IPS-15b (cell line): ENCODE results near the gene MEIS2.

Source experiments
- H3K27me3 ChIP-seq: one replicate; pipeline ENCODE4 v1.6.1; 2013; ENCODE audit warnings: low read length; ENCODE audit not compliant: control insufficient read depth, insufficient read depth
- H3K36me3 ChIP-seq: one replicate; pipeline ENCODE4 v1.6.1; 2013; ENCODE audit warnings: low read length; ENCODE audit not compliant: control insufficient read depth, insufficient read depth
- H3K4me1 ChIP-seq: one replicate; pipeline ENCODE4 v1.6.1; 2013; ENCODE audit warnings: mild to moderate bottlenecking, low read length; ENCODE audit not compliant: control insufficient read depth, insufficient read depth
- H3K4me3 ChIP-seq: one replicate; pipeline ENCODE4 v1.5.1; 2013; ENCODE audit warnings: low read depth, low read length
- H3K9ac ChIP-seq: one replicate; pipeline ENCODE4 v1.6.1; 2013; ENCODE audit warnings: low read depth, mild to moderate bottlenecking, low read length
- H3K9me3 ChIP-seq: one replicate; pipeline ENCODE4 v1.6.1; 2013; ENCODE audit warnings: mild to moderate bottlenecking, low read length; ENCODE audit not compliant: control insufficient read depth, insufficient read depth

MEIS2 gene

DNA sequence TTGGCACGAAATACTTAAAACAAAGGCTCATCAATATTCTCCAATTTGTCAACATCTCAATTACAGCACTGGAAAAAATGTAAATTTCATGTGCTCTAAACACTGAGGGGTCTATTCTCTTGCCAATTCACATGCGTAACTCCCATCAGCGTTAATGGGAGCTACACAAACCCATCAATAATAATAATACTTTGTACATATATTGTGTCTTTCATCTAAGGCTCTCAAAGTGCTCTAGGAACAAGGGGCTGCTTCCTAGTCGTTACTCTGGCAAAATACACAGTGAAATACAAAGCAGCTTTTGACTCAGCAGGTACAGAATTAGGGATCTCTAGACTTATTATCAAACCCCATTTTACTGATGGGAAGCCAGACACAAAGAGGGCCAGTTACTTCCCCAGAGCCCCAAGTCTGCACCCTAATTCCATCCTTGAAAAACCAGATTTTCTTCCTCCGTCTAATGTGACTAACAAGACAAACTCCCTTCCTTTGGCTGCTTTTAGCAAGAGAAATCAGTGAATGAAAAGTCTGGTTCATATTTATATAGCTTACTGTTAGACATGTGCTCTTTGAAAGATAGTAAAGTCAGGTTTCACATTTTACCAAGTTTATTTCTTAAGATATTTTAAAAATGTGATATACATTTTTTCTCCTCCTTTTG is 20.0 kb downstream of the MEIS2 start:
- Histone ChIP-seq H3K4me1 (peaks cover 7% of the 10 kb centered on the region), H3K9ac (no peak overlapping the region), H3K36me3 (no peaks in the 10 kb centered on the region), H3K4me3 (no peak overlapping the region), H3K9me3 (no peaks in the 10 kb centered on the region), H3K27me3 (peaks cover 8% of the 10 kb centered on the region)

GRCh38 chr15:37079726-37080125 is 20.6 kb downstream of the MEIS2 start:
- H3K9ac ChIP-seq, result no peak overlapping the region
- no peak overlapping the region for H3K4me3 ChIP-seq
- H3K27me3 ChIP-seq, result peaks cover 6% of the 10 kb centered on the region
- H3K9me3 ChIP-seq, result no peaks in the 10 kb centered on the region
- peaks cover 7% of the 10 kb centered on the region for H3K4me1 ChIP-seq
- no peaks in the 10 kb centered on the region for H3K36me3 ChIP-seq

- no peaks in the 10 kb centered on the region for H3K36me3 ChIP-seq
- no peaks in the 10 kb centered on the region for H3K9me3 ChIP-seq
- no peak overlapping the region for H3K4me3 ChIP-seq
- H3K27me3 ChIP-seq, result peaks cover 4% of the 10 kb centered on the region
- peaks cover 7% of the 10 kb centered on the region for H3K4me1 ChIP-seq
- no peak overlapping the region for H3K9ac ChIP-seq
Measured at GRCh38 chr15:37078566-37078965, 21.8 kb downstream of the MEIS2 start.

DNA sequence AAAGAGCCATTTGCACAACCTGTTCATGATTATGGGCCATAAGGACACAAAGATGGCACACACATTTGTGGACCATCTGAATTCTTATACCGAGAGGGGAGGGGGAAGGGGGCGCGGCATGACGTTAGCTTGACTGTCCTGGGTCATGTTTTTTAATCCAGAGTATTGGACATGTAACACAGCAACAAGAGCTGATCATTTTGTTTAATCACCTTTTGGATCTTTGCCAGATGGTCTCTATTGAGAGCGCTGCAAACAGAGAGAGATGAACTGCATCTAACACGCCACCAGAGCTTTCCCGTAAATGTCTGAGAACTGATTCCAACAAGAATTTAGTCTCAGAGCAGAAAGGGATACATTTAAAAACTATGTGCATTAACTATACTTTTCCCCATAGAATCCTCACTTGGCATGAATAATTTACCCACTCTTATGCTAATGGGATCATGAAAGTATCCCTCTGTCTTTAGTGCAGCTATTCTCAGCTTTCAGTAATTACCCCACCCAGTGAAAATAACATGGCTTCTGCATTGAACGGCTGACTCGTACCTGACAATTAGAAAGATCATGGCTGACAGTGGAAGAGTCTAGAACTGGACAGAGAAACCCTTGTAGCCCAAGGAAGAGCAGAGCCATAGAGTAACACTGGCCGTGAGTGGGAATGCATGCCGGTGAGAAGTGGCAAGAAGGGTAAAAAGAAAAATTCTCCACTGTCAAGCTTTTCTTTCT is 22.6 kb downstream of the MEIS2 start:
- Histone ChIP-seq H3K9ac (no peak overlapping the region), H3K4me3 (no peak overlapping the region), H3K4me1 (peaks cover 4% of the 10 kb centered on the region), H3K27me3 (peaks cover 4% of the 10 kb centered on the region), H3K36me3 (no peaks in the 10 kb centered on the region), H3K9me3 (no peaks in the 10 kb centered on the region)

- Histone ChIP-seq H3K4me3 (no peak overlapping the region), H3K36me3 (no peaks in the 10 kb centered on the region), H3K4me1 (no peaks in the 10 kb centered on the region), H3K27me3 (peaks cover 3% of the 10 kb centered on the region), H3K9me3 (no peaks in the 10 kb centered on the region), H3K9ac (no peak overlapping the region)
Measured at GRCh38 chr15:37076543-37076942, 23.8 kb downstream of the MEIS2 start.

DNA sequence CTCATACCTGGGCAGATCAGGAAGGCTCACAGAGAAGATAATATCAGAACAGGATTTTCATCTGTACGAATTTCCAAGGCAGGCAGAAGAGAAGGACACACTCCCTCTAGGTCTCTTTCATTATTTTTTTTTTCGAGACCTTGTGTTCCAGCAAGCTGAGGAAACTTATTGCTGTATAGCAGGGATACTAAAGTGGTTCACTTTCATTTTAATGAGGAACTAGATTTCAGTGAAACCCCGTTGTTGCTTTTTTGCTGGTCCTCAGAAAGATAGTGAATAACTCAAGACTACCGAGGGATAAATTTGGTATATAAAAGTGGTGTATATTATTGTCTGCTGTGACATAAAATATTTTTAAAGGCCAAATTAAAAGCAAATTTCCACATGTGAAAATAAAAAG is 24.6 kb downstream of the MEIS2 start:
- Histone ChIP-seq H3K9me3 (no peaks in the 10 kb centered on the region), H3K4me1 (no peaks in the 10 kb centered on the region), H3K36me3 (no peaks in the 10 kb centered on the region), H3K9ac (no peak overlapping the region), H3K27me3 (no peaks in the 10 kb centered on the region), H3K4me3 (no peak overlapping the region)

DNA sequence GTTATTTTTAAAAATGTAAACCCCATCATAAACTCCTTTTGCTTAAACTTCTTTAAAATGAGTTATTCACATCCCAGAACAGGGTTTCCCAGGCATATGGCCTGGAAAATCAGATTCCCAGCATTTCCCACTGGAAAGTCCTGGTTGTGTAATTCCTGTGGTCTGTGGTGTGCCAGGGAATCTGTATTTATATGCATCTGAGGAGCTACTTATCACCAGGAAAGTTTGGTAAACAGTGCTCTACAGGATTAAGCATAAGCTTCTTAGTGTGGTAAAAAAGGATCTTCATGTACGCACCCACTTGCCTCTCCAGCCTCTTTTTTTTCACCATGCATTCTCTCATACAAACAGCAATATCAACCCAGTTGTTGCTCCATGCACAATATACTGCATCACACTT is 28.2 kb downstream of the MEIS2 start:
- no peaks in the 10 kb centered on the region for H3K27me3 ChIP-seq
- no peak overlapping the region for H3K4me3 ChIP-seq
- no peaks in the 10 kb centered on the region for H3K36me3 ChIP-seq
- H3K9me3 ChIP-seq, result no peaks in the 10 kb centered on the region
- H3K9ac ChIP-seq, result no peak overlapping the region
- no peaks in the 10 kb centered on the region for H3K4me1 ChIP-seq

GRCh38 chr15:37071134-37071533 is 29.2 kb downstream of the MEIS2 start:
- Histone ChIP-seq H3K4me3 (no peak overlapping the region), H3K27me3 (no peaks in the 10 kb centered on the region), H3K9me3 (no peaks in the 10 kb centered on the region), H3K4me1 (no peaks in the 10 kb centered on the region), H3K9ac (no peak overlapping the region), H3K36me3 (no peaks in the 10 kb centered on the region)

GRCh38 chr15:37070686-37071085 is 29.7 kb downstream of the MEIS2 start:
- Histone ChIP-seq H3K4me3 (no peak overlapping the region), H3K4me1 (no peaks in the 10 kb centered on the region), H3K9ac (no peak overlapping the region), H3K9me3 (no peaks in the 10 kb centered on the region), H3K36me3 (no peaks in the 10 kb centered on the region), H3K27me3 (no peaks in the 10 kb centered on the region)

- H3K4me3 ChIP-seq, result no peak overlapping the region
- no peaks in the 10 kb centered on the region for H3K36me3 ChIP-seq
- H3K27me3 ChIP-seq, result no peaks in the 10 kb centered on the region
- peaks cover 12% of the 10 kb centered on the region for H3K4me1 ChIP-seq
- H3K9ac ChIP-seq, result no peak overlapping the region
- H3K9me3 ChIP-seq, result no peaks in the 10 kb centered on the region
Measured at GRCh38 chr15:37061996-37062395, 38.4 kb downstream of the MEIS2 start.

DNA sequence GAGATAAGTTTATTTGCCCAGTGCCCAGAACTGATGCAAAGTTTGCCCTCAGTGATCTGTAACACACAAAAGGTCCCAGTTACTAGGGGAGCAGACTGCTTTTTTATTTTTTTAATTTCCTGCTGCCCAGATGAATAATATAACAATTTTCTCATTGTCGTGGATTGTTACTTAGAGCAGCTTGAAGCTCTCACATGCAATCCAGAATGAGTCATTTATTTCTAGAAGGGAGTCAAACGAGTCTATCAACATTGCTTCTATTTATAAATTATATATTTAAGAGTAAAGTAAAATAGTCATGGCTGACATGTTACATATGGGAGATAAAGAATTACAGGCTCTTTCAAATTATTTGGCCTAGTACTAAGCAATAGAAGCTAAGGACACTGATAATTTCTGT is 41.3 kb downstream of the MEIS2 start:
- Histone ChIP-seq H3K9me3 (no peaks in the 10 kb centered on the region), H3K36me3 (no peaks in the 10 kb centered on the region), H3K9ac (no peak overlapping the region), H3K4me3 (no peak overlapping the region), H3K27me3 (no peaks in the 10 kb centered on the region), H3K4me1 (peaks cover 20% of the 10 kb centered on the region)

- H3K9me3 ChIP-seq, result no peaks in the 10 kb centered on the region
- no peak overlapping the region for H3K9ac ChIP-seq
- H3K4me3 ChIP-seq, result no peak overlapping the region
- no peaks in the 10 kb centered on the region for H3K27me3 ChIP-seq
- H3K4me1 ChIP-seq, result peaks cover 20% of the 10 kb centered on the region
- no peaks in the 10 kb centered on the region for H3K36me3 ChIP-seq
Measured at GRCh38 chr15:37058316-37058985, 41.9 kb downstream of the MEIS2 start.
